Vagina (tissue), 2 donors: ENCODE data around the gene MCHR2.
A peak's percentile ranks its signal among the peaks of the same experiment; 100 is the strongest.

Experiments
- CTCF ChIP-seq, 3 experiments: fragments of 450-650 bp in 2 of 3; fragments of 200-600 bp in 1 of 3; sonication (generic) in 1 of 3; IDR thresholded peaks; one replicate each; pipeline ENCODE4 v1.5.1; 2017 to 2019; ENCODE audit warnings: antibody characterized with exemption in 3 of 3, mild to moderate bottlenecking in 2 of 3, moderate library complexity in 2 of 3
- POLR2A ChIP-seq, 2 donors: fragments of 450-650 bp; IDR thresholded peaks; one replicate each; pipeline ENCODE4 v1.6.1; 2017; ENCODE audit warnings: antibody characterized with exemption in 2 of 2, mild to moderate bottlenecking in 2 of 2, moderate library complexity in 2 of 2
- POLR2AphosphoS5 ChIP-seq, 2 donors: sonication (generic); formaldehyde crosslinking; IDR thresholded peaks; one replicate each; pipeline ENCODE4 v1.9.0; 2017; ENCODE audit warnings: antibody characterized with exemption in 2 of 2, mild to moderate bottlenecking in 2 of 2, low read depth in 1 of 2; ENCODE audit not compliant: insufficient read depth in 1 of 2

DNA sequence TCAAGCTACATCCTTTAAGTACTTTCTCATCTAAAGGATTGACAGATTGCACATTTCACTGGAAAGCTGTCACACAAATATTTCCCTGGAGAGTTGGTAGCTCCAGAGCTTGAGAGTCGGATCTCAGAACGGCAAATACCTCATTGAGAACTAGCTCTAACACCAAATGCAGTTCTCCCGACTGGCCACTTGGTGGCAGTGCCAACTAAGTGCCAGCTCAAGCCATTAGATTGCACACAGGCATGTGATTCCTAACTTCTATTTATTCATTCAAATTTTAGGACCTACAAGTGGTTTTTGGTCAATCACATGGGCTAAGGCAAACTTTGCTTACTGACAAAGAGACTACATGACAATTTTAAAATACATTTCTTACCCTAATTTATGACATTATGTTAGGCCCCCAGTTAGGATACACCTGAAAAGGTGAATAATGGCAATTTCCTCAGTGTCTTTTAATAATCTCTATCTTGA, 7.9 kb upstream of the MCHR2 start:
- peak; percentile 46 to 67 (median 51) for TF ChIP-seq CTCF (IDR thresholded peaks at IDR 0.05)
- TF ChIP-seq POLR2AphosphoS5 (IDR thresholded peaks at IDR 0.05; ENCODE audit: insufficient read depth in 1 of 2, low read depth in 1 of 2), result no peak
- no peak for TF ChIP-seq POLR2A (IDR thresholded peaks at IDR 0.05)
